Activated T-cell treated with anti-CD3 and anti-CD28 coated beads, Interleukin-2, amount 50 U/mL, for 4 hours (primary cell): ENCODE measurements around the gene RPL13. TPM values are rescaled to one million over a fixed set of nuclear protein-coding genes. Genes with fewer than 3 reads are reported as not detected.
"Not testable (repeated sequence)": the region's sequence is repeated elsewhere in the genome, so short reads cannot be mapped to it uniquely, and the experiment has no call there.

Source experiments
- ATAC-seq, 2 donors: fragments of 200-7000 bp; cut with Tn5 transposase; one replicate each; pipeline ENCODE4 v1.10.0; 2021
- DNase-seq: peaks from one replicate; pipeline ENCODE4 v3.0.0-alpha.2; 2020
- H3K27me3 Mint-ChIP-seq: one replicate; pipeline ENCODE4 v1.8.0; 2021; ENCODE audit warnings: low read depth, mixed read lengths
- H3K36me3 Mint-ChIP-seq: one replicate; pipeline ENCODE4 v1.8.0; 2022; ENCODE audit warnings: mixed read lengths; ENCODE audit not compliant: insufficient read depth
- H3K4me1 Mint-ChIP-seq: one replicate; pipeline ENCODE4 v1.8.0; 2021; ENCODE audit warnings: low read depth, mixed read lengths
- H3K4me3 Mint-ChIP-seq: one replicate; pipeline ENCODE4 v1.8.0; 2021; ENCODE audit warnings: mild to moderate bottlenecking, moderate library complexity, mixed read lengths
- H3K9me3 Mint-ChIP-seq: one replicate; pipeline ENCODE4 v1.8.0; 2021; ENCODE audit warnings: mixed read lengths
- total RNA-seq, 3 donors: library from RNA; stranded (reverse); gene quantifications; one replicate each; pipeline ENCODE4 v1.2.1, GENCODE V29; 2021

Gene RPL13
- total RNA-seq, 3 donors from 2014 or later: 3,320 to 3,425 (median 3,389) TPM

GRCh38 chr16:89564476-89565255 is 4.2 kb downstream of the RPL13 start:
- Mint-ChIP-seq H3K27me3 (no peaks in the 10 kb centered on the region), H3K36me3 (peaks cover 41% of the 10 kb centered on the region), H3K4me3 (peak overlapping the region; percentile 98), H3K4me1 (peaks cover 45% of the 10 kb centered on the region), H3K9me3 (no peaks in the 10 kb centered on the region)
- ATAC-seq (peak; percentile 1 to 2), DNase-seq (no peak)

GRCh38 chr16:89565256-89565505 is 4.7 kb downstream of the RPL13 start:
- DNase-seq (no peak), ATAC-seq (peak; percentile 3)
- Mint-ChIP-seq H3K4me3 (peak overlapping the region; percentile 98), H3K27me3 (no peaks in the 10 kb centered on the region), H3K36me3 (peaks cover 41% of the 10 kb centered on the region), H3K9me3 (no peaks in the 10 kb centered on the region), H3K4me1 (peaks cover 44% of the 10 kb centered on the region)

- DNase-seq (peak; percentile 47), ATAC-seq (peak; percentile 31 to 44)
- H3K9me3 Mint-ChIP-seq: no peaks in the 10 kb centered on the region
- H3K36me3 Mint-ChIP-seq: peaks cover 41% of the 10 kb centered on the region
- H3K4me1 Mint-ChIP-seq: peaks cover 44% of the 10 kb centered on the region
- no peaks in the 10 kb centered on the region for H3K27me3 Mint-ChIP-seq
- peak overlapping the region; percentile 98 for H3K4me3 Mint-ChIP-seq
These were observed 5.3 kb downstream of the RPL13 start for GRCh38 chr16:89565506-89566372.

- H3K36me3 Mint-ChIP-seq: peaks cover 24% of the 10 kb centered on the region
- no peaks in the 10 kb centered on the region for H3K27me3 Mint-ChIP-seq
- H3K4me3 Mint-ChIP-seq: no peak overlapping the region
- H3K9me3 Mint-ChIP-seq: no peaks in the 10 kb centered on the region
- DNase-seq (no peak), ATAC-seq (no peak)
- peaks cover 40% of the 10 kb centered on the region for H3K4me1 Mint-ChIP-seq
These were observed 7.4 kb downstream of the RPL13 start for GRCh38 chr16:89567656-89568594.

- H3K4me3 Mint-ChIP-seq: no peak overlapping the region
- ATAC-seq: no peak
- peaks cover 8% of the 10 kb centered on the region for H3K36me3 Mint-ChIP-seq
- peaks cover 4% of the 10 kb centered on the region for H3K27me3 Mint-ChIP-seq
- DNase-seq: no peak
- H3K9me3 Mint-ChIP-seq: no peaks in the 10 kb centered on the region
- H3K4me1 Mint-ChIP-seq: peaks cover 29% of the 10 kb centered on the region
These were observed 9.2 kb downstream of the RPL13 start for GRCh38 chr16:89569506-89570341.

GRCh38 chr16:89570342-89570923 is 10.0 kb downstream of the RPL13 start:
- H3K9me3 Mint-ChIP-seq: no peaks in the 10 kb centered on the region
- no peak overlapping the region for H3K4me3 Mint-ChIP-seq
- ATAC-seq (no peak), DNase-seq (no peak)
- peaks cover 23% of the 10 kb centered on the region for H3K4me1 Mint-ChIP-seq
- peaks cover 3% of the 10 kb centered on the region for H3K36me3 Mint-ChIP-seq
- H3K27me3 Mint-ChIP-seq: peaks cover 6% of the 10 kb centered on the region

- H3K4me3 Mint-ChIP-seq, H3K36me3 Mint-ChIP-seq, ATAC-seq, H3K27me3 Mint-ChIP-seq, DNase-seq, H3K9me3 Mint-ChIP-seq: not testable (repeated sequence)
- peaks cover 17% of the 10 kb centered on the region for H3K4me1 Mint-ChIP-seq
These were observed 10.6 kb downstream of the RPL13 start for GRCh38 chr16:89570983-89571598.

- no peak overlapping the region for H3K4me3 Mint-ChIP-seq
- H3K27me3 Mint-ChIP-seq: peaks cover 6% of the 10 kb centered on the region
- no peaks in the 10 kb centered on the region for H3K9me3 Mint-ChIP-seq
- H3K36me3 Mint-ChIP-seq: peaks cover 3% of the 10 kb centered on the region
- ATAC-seq (no peak), DNase-seq (no peak)
- H3K4me1 Mint-ChIP-seq: peaks cover 15% of the 10 kb centered on the region
These were observed 11.2 kb downstream of the RPL13 start for GRCh38 chr16:89571636-89572035.

GRCh38 chr16:89572073-89572484 is 11.6 kb downstream of the RPL13 start:
- no peak overlapping the region for H3K4me3 Mint-ChIP-seq
- DNase-seq (no peak), ATAC-seq (no peak)
- H3K4me1 Mint-ChIP-seq: peaks cover 15% of the 10 kb centered on the region
- H3K36me3 Mint-ChIP-seq: peaks cover 3% of the 10 kb centered on the region
- H3K27me3 Mint-ChIP-seq: peaks cover 6% of the 10 kb centered on the region
- H3K9me3 Mint-ChIP-seq: no peaks in the 10 kb centered on the region

- no peaks in the 10 kb centered on the region for H3K9me3 Mint-ChIP-seq
- ATAC-seq: no peak
- peaks cover 14% of the 10 kb centered on the region for H3K4me1 Mint-ChIP-seq
- H3K36me3 Mint-ChIP-seq: peaks cover 2% of the 10 kb centered on the region
- no peak for DNase-seq
- peaks cover 6% of the 10 kb centered on the region for H3K27me3 Mint-ChIP-seq
- H3K4me3 Mint-ChIP-seq: peak overlapping the region; percentile 29
These were observed 12.2 kb downstream of the RPL13 start for GRCh38 chr16:89572485-89573205.

GRCh38 chr16:89573826-89574680 is 13.6 kb downstream of the RPL13 start:
- DNase-seq (no peak), ATAC-seq (no peak)
- Mint-ChIP-seq H3K9me3 (no peaks in the 10 kb centered on the region), H3K27me3 (peaks cover 7% of the 10 kb centered on the region), H3K36me3 (no peaks in the 10 kb centered on the region), H3K4me1 (peaks cover 13% of the 10 kb centered on the region), H3K4me3 (peak overlapping the region; percentile 31)
